ENCODE data around the gene TMEM184C.

- no peak for TF ChIP-seq POLR2AphosphoS5 (IDR thresholded peaks at IDR 0.05; ENCODE audit: low read depth, low read length)
- TF ChIP-seq TAF1 (IDR thresholded peaks at IDR 0.05; ENCODE audit: borderline replicate concordance, insufficient read depth, low read length), result no peak
Measured at GRCh38 chr4:147635348-147635747, 18.2 kb downstream of the TMEM184C start.

Measured in PFSK-1 (cell line).